ENCODE data around the gene LECT2.

LECT2 gene

GRCh38 chr5:135978212-135978631 lies 23.4 kb upstream of the LECT2 start:
- no peak for TF ChIP-seq CTCF (IDR thresholded peaks at IDR 0.05)

- peak; percentile 47 for TF ChIP-seq CTCF (IDR thresholded peaks at IDR 0.05)
These were observed 22.7 kb upstream of the LECT2 start for GRCh38 chr5:135977375-135977928.

- no peak for TF ChIP-seq CTCF (IDR thresholded peaks at IDR 0.05)
These were observed 21.4 kb upstream of the LECT2 start for GRCh38 chr5:135976216-135976615.

GRCh38 chr5:135975122-135975521 lies 20.3 kb upstream of the LECT2 start:
- no peak for TF ChIP-seq CTCF (IDR thresholded peaks at IDR 0.05)

GRCh38 chr5:135974021-135974600 lies 19.3 kb upstream of the LECT2 start:
- TF ChIP-seq CTCF (IDR thresholded peaks at IDR 0.05), result no peak

GRCh38 chr5:135973323-135974020 lies 18.7 kb upstream of the LECT2 start:
- TF ChIP-seq CTCF (IDR thresholded peaks at IDR 0.05), result no peak

- TF ChIP-seq CTCF (IDR thresholded peaks at IDR 0.05), result no peak
These were observed 16.9 kb upstream of the LECT2 start for GRCh38 chr5:135971701-135972100.

Data from LNCAP (cell line).